KG1 (cell line): ENCODE results near the gene RPUSD3.

ENCODE experiments used
- DNase-seq: peaks from one replicate; lab custom pipeline; 2025; lab: John Stamatoyannopoulos, UW

Gene RPUSD3

GRCh38 chr3:9804996-9805395 lies 38.8 kb downstream of the RPUSD3 start:
- no peak for DNase-seq

- no peak for DNase-seq
Observed at GRCh38 chr3:9803494-9803893, 40.3 kb downstream of the RPUSD3 start.

- DNase-seq: no peak
Observed at GRCh38 chr3:9800529-9800928, 43.3 kb downstream of the RPUSD3 start.

DNA sequence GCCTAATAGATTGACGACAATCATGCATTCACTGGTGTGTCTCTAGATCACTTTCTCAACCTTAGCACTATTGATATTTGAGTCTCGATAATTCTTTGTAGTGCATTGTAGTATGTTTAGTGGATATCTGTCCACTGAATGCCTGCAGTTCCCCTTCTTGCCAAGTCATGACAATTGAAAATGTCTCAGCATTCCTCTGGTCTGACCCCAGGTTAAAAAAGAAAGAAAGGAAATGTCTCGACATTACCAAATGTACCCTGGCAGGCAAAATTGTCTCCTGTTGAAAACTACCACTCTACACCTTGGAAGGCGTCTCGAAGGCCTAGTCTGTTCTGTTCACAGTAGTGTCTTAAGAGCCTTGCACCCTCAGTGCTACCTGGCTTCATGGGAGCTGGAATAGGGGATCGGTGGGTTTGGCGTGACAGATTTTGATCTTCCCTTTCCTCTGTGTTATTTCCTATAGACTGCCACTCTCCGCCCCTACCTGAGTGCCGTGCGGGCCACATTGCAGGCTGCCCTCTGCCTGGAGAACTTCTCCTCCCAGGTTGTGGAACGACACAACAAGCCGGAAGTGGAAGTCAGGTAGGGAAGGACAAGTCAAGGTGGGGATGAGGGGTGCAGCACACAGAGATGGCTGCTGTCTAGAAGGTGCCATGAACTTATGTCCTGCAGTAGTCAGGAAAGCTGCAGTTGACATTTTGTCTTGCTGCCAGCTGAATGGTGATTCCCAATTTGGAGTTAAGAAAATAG lies 46.4 kb downstream of the RPUSD3 start:
- no peak for DNase-seq

GRCh38 chr3:9795207-9795606 lies 48.6 kb downstream of the RPUSD3 start:
- no peak for DNase-seq

DNA sequence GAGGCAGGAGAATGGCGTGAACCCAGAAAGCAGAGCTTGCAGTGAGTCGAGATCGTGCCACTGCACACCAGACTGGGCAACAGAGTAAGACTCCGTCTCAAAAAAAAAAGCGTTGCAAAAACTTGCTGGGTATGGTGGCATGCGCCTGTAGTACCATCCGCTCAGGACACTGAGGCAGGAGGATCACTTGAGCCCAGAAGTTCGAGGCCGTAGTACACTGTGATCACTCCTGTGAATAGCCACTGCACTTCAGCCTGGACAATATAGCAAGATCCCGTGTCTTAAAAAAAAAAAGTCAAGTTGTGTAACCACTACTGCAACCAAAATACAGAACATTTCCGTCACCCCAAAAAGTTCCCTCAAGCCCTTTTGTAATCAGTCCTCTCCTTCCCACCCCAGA lies 49.4 kb downstream of the RPUSD3 start:
- no peak for DNase-seq

DNA sequence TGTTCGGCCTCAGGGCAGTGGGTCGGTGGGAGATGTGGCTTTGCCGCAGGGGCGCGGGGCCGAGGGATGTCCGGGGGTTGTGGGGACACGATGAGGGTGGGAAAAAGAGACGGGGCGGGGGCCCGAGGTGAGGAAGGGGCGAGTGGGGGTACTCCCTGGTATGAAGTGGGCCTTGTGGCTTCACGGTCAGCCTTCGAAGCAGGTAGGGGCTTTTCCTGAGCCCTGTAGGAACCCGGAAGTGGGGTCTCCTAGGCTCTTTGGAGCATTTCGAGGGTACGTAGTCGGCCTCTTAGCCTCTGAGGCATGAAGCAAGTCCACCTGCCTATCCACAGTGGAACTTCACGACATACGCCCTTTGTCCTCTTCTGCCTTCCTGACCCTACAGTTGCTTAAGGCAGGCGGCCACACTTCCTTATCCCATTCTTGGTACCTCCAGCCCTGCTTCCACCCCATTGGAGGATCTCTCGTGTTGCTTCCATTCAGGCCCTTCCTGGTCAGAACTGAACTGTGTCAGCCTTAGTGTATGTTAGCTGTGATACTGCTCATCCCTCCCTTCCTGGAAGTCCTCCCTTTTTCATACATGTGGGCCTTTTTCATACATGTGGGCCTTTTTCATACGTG lies 50.5 kb downstream of the RPUSD3 start:
- peak; percentile 23 for DNase-seq

GRCh38 chr3:9792405-9793160 lies 51.2 kb downstream of the RPUSD3 start, which contains the start of the genes ARPC4 and TADA3:
ARPC4 (plus strand) TSS chr3:9793082; CDS start chr3:9793122, 40 bp downstream.
TADA3 (minus strand) TSS chr3:9792473; CDS start chr3:9791466, 1,007 bp downstream.
- DNase-seq: peak; percentile 95

DNA sequence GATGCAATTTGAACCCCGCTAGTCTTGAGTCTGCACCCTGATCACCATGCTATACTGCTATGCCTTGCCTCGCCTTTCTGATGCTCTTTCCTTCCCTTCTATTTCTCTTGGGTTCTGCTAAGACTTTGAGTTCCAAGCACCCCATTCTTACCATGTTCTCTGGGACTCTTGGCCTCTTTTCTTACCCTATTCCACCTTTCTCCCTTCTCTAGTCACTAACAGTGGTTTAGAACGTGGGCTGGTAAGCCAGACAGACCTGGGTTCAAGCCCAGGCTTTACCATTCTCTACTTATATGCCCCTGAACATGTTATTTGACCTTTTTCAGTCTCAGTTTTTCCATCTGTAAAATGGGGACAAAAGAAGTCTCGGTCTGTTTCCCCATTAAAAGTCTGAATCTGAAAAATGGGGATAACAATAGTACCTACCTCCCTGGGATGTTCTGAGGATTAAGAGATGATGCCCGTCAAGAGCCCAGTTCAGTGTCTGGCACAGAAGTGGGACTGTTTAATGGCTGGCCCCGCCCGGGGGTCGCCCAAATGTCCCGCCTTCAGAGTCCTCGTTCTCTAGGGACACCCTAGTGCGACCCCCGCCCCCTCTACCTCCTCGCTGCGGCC lies 51.9 kb downstream of the RPUSD3 start:
- no peak for DNase-seq

DNA sequence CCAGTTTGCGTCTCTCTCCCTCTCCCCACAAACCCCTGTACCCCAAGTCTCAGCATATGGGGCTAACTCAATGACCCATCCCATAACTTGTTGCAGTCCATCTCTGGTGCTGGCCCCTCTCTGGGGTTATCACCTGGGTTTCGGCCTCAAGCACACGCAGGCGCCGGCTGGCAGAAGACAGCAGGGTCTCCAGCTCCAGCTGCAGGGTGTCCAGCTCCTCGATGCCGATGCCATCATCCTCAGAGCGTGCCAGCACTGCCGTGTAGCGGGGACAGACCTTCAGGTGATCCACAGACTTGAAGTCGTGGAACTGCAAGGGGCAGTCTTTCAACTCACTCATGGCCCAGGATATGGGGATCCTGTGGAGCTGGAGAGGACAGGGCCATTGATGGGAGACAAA lies 52.7 kb downstream of the RPUSD3 start:
- no peak for DNase-seq
